Activated CD8-positive, alpha-beta memory T cell treated with anti-CD3 and anti-CD28 coated beads for 24 hours (primary cell): Measurements from ENCODE around the gene DST.

ENCODE experiments used
- DNase-seq: peaks from one replicate; pipeline ENCODE4 v3.0.0-alpha.2; 2020

The DST gene

GRCh38 chr6:56430629-56431600 lies 211.8 kb downstream of the DST start:
- no peak for DNase-seq

GRCh38 chr6:56424542-56425083 lies 218.1 kb downstream of the DST start:
- no peak for DNase-seq

- DNase-seq: no peak
Observed at GRCh38 chr6:56424064-56424463, 218.6 kb downstream of the DST start.

GRCh38 chr6:56420296-56420695 lies 222.4 kb downstream of the DST start:
- no peak for DNase-seq

- no peak for DNase-seq
Observed at GRCh38 chr6:56419191-56419590, 223.5 kb downstream of the DST start.

- DNase-seq: no peak
Observed at GRCh38 chr6:56417823-56418222, 224.9 kb downstream of the DST start.

- DNase-seq: no peak
Observed at GRCh38 chr6:56416247-56416646, 226.4 kb downstream of the DST start.

- no peak for DNase-seq
Observed at GRCh38 chr6:56408976-56409375, 233.7 kb downstream of the DST start.
